HepG2 (cell line): ENCODE results near the gene FMNL2. TPM values are rescaled to one million over a fixed set of nuclear protein-coding genes. Genes with fewer than 3 reads are reported as not detected.

Experiments used
- ATAC-seq: fragments of 200-7000 bp; cut with Tn5 transposase; 3 replicates; pipeline ENCODE4 v1.9.1; 2020; ENCODE audit warnings: mild to moderate bottlenecking, moderate library complexity
- BruUV-seq: library from RNA; stranded (reverse); fragments of 400-500 nt; replicated peaks from 2 replicates; lab custom pipeline; 2021; lab: Mats Ljungman, UMichigan
- CTCF ChIA-PET: fragments of 300-600 bp; formaldehyde crosslinking; extraction: SDS; loops from one replicate; lab custom pipeline; 2021; ENCODE audit warnings: low total read pairs, inconsistent platforms, low intra/inter-chr PET ratio; lab: Yijun Ruan, JAX
- POLR2A ChIA-PET: fragments of 350-600 bp; sonication (Branson Sonifier 250); formaldehyde crosslinking; loops from one replicate; lab custom pipeline; 2020; ENCODE audit warnings: antibody characterized with exemption, inconsistent platforms; lab: Yijun Ruan, JAX
- DNase-seq: peaks from one replicate; pipeline ENCODE4 v3.0.0-alpha.2; 2015; ENCODE audit warnings: low spot score
- FAIRE-seq: peaks from 3 replicates; lab custom pipeline; 2011; peaks lifted over from hg19 to GRCh38; lab: Jason Lieb, UNC
- H2AFZ ChIP-seq: one replicate; pipeline ENCODE4 v1.6.1; 2011; ENCODE audit warnings: low read length, inconsistent platforms
- H3K27ac ChIP-seq: fragments of 300-600 bp; 3 replicates; pipeline ENCODE4 v1.8.0; 2011; ENCODE audit warnings: mixed run types, mild to moderate bottlenecking, mixed read lengths, low read length, inconsistent platforms; ENCODE audit not compliant: insufficient read depth; ENCODE audit errors: extremely low read length
- H3K27me3 ChIP-seq, 2 experiments: fragments of 200-600 bp in 1 of 2; 2 replicates in 1 of 2; 3 replicates in 1 of 2; pipeline versions ENCODE4 v1.6.0 to v1.8.0; 2011; ENCODE audit warnings: low read length in 2 of 2, mild to moderate bottlenecking in 2 of 2, moderate library complexity in 2 of 2, inconsistent platforms in 1 of 2; ENCODE audit not compliant: insufficient read depth in 2 of 2, control insufficient read depth in 1 of 2
- H3K36me3 ChIP-seq, 2 experiments: fragments of 200-600 bp in 1 of 2; replicated peaks in 1 of 2; 2 replicates in 1 of 2; 3 replicates in 1 of 2; pipeline versions ENCODE4 v1.5.1 to v1.8.0; 2011; ENCODE audit warnings: low read length in 2 of 2, inconsistent platforms in 1 of 2; ENCODE audit not compliant: insufficient read depth in 2 of 2, control insufficient read depth in 1 of 2
- H3K4me1 ChIP-seq: 2 replicates; pipeline ENCODE4 v1.5.1; 2012; ENCODE audit warnings: low read length, inconsistent platforms; ENCODE audit not compliant: insufficient read depth
- H3K4me2 ChIP-seq: 2 replicates; pipeline ENCODE4 v1.6.0; 2011; ENCODE audit warnings: low read depth, low read length, inconsistent platforms
- H3K4me3 ChIP-seq, 3 experiments: fragments of 200-600 bp in 1 of 3; sonication (generic), shearing (Covaris generic) in 1 of 3; replicated peaks in 1 of 3; 2 replicates each; pipeline ENCODE4 v1.5.1; 2011 to 2016; ENCODE audit warnings: low read length in 3 of 3, inconsistent platforms in 2 of 3, low read depth in 2 of 3, mild to moderate bottlenecking in 2 of 3, control low read depth in 1 of 3, mixed read lengths in 1 of 3; ENCODE audit not compliant: insufficient read depth in 1 of 3
- H3K79me2 ChIP-seq: one replicate; pipeline ENCODE4 v1.6.1; 2011; ENCODE audit warnings: low read length, inconsistent platforms; ENCODE audit not compliant: insufficient read depth
- H3K9ac ChIP-seq: 2 replicates; pipeline ENCODE4 v1.6.0; 2011; ENCODE audit warnings: mild to moderate bottlenecking, low read depth, low read length, inconsistent platforms; ENCODE audit not compliant: insufficient read depth
- H3K9me3 ChIP-seq: 2 replicates; pipeline ENCODE4 v1.5.1; 2012; ENCODE audit warnings: mild to moderate bottlenecking, low read length
- H4K20me1 ChIP-seq: 2 replicates; pipeline ENCODE4 v1.6.0; 2011; ENCODE audit warnings: inconsistent platforms, mild to moderate bottlenecking, low read length, moderate library complexity; ENCODE audit not compliant: insufficient read depth
- NFYC ChIP-seq: IDR thresholded peaks from 2 replicates; pipeline ENCODE4 v1.6.1; 2016; ENCODE audit warnings: missing genetic modification reagents, missing compliant biosample characterization
- PHF21A ChIP-seq: sonication (generic); formaldehyde crosslinking; IDR thresholded peaks from 2 replicates; pipeline ENCODE4 v1.5.0; 2020; ENCODE audit warnings: mild to moderate bottlenecking, missing genetic modification reagents
- REST ChIP-seq, 2 experiments: IDR thresholded peaks; 2 replicates each; pipeline ENCODE4 v1.6.1; 2011 to 2012; ENCODE audit warnings: low read length in 2 of 2, borderline replicate concordance in 1 of 2, low read depth in 1 of 2, mild to moderate bottlenecking in 1 of 2, moderate library complexity in 1 of 2
- SP2 ChIP-seq: sonication (generic); formaldehyde crosslinking; IDR thresholded peaks from 2 replicates; pipeline ENCODE4 v1.5.1; 2020; ENCODE audit warnings: mild to moderate bottlenecking, missing genetic modification reagents
- SRSF4 ChIP-seq: fragments of 200-400 bp; formaldehyde crosslinking; IDR thresholded peaks from one replicate; pipeline ENCODE4 v1.6.1; 2018; ENCODE audit warnings: mild to moderate bottlenecking, low read depth, low read length, moderate library complexity; ENCODE audit not compliant: poor library complexity, severe bottlenecking
- TBP ChIP-seq: sonication (generic); formaldehyde crosslinking; IDR thresholded peaks from 2 replicates; pipeline ENCODE4 v1.5.0; 2020; ENCODE audit warnings: missing genetic modification reagents
- TEF ChIP-seq: sonication (generic); formaldehyde crosslinking; IDR thresholded peaks from 2 replicates; pipeline ENCODE4 v1.5.0; 2020; ENCODE audit warnings: missing genetic modification reagents
- TOPORS ChIP-seq: sonication (generic); formaldehyde crosslinking; IDR thresholded peaks from 2 replicates; pipeline ENCODE4 v1.8.0; 2023; ENCODE audit warnings: mild to moderate bottlenecking, missing genetic modification reagents
- ZFP82 ChIP-seq: sonication (generic); formaldehyde crosslinking; IDR thresholded peaks from 2 replicates; pipeline ENCODE4 v1.5.1; 2020; ENCODE audit warnings: mild to moderate bottlenecking, missing genetic modification reagents, borderline replicate concordance
- ZFP90 ChIP-seq: sonication (generic); formaldehyde crosslinking; IDR thresholded peaks from 2 replicates; pipeline ENCODE4 v1.8.0; 2022; ENCODE audit warnings: missing genetic modification reagents, mild to moderate bottlenecking, inconsistent platforms, borderline replicate concordance
- ZNF101 ChIP-seq: sonication (generic); formaldehyde crosslinking; IDR thresholded peaks from 2 replicates; pipeline ENCODE4 v1.4.0; 2020; ENCODE audit warnings: mild to moderate bottlenecking, low read depth, missing genetic modification reagents, borderline replicate concordance
- ZNF235 ChIP-seq: sonication (generic); formaldehyde crosslinking; IDR thresholded peaks from 2 replicates; pipeline ENCODE4 v1.8.1; 2023; ENCODE audit warnings: mild to moderate bottlenecking, missing genetic modification reagents, borderline replicate concordance
- ZNF564 ChIP-seq: sonication (generic); formaldehyde crosslinking; IDR thresholded peaks from 2 replicates; pipeline ENCODE4 v1.8.1; 2023; ENCODE audit warnings: mild to moderate bottlenecking, missing genetic modification reagents
- ZNF7 ChIP-seq: IDR thresholded peaks from 2 replicates; pipeline ENCODE4 v1.6.1; 2016; ENCODE audit warnings: missing biosample characterization, missing genetic modification reagents
- WGBS: methylation state at CpG from one replicate; pipeline ENCODE4 v1.1.6; 2017; ENCODE audit warnings: low lambda C conversion rate; 5-methylcytosine and 5-hydroxymethylcytosine counted together
- in situ Hi-C: cut with HindIII; loops from 2 replicates; pipeline ENCODE4 v1.10.0; 2017; ENCODE audit warnings: low pct_unique_long_range_greater_than_20kb; ENCODE audit not compliant: extremely low pct_ligation_motif_present
- intact Hi-C: fragments of 100-400 bp; cut with micrococcal nuclease; formaldehyde crosslinking; loops from one replicate; pipeline ENCODE4 v1.10.0; 2022; ENCODE audit not compliant: unreplicated experiment
- polyA plus RNA-seq, 8 experiments: library from polyadenylated mRNA; depleted of rRNA in 3 of 8; stranded (reverse) in 7 of 8; unstranded in 1 of 8; fragments of >200 nt; fragmentation: Illumina TruSeq in 4 of 8; extraction: Trizol in 4 of 8; gene quantifications; 2 replicates each; pipeline versions ENCODE4 v1.2.1 to v1.2.3, GENCODE V29; 2011 to 2016; ENCODE audit warnings: low read depth in 4 of 8, missing spikeins in 1 of 8, mixed read lengths in 1 of 8; ENCODE audit not compliant: insufficient read depth in 1 of 8
- total RNA-seq, 5 experiments: library from RNA; depleted of rRNA; stranded (reverse); fragments of >200 nt; fragmentation: Illumina TruSeq; extraction: Trizol; gene quantifications; 2 replicates each; pipeline ENCODE4 v1.2.3, GENCODE V29; 2016; ENCODE audit warnings: low read depth in 1 of 5

Gene FMNL2
- total and polyA plus RNA-seq, 2 of the 13 experiments (the other 11 are each of a cell fraction or from before 2014, with no cell fraction given) = 66.5 to 67.7 TPM

- Histone ChIP-seq H3K27me3 (no peaks in the 10 kb centered on the region), H3K9me3 (no peaks in the 10 kb centered on the region), H3K79me2 (peaks cover 98% of the 10 kb centered on the region), H4K20me1 (no peaks in the 10 kb centered on the region; the same call in 1 of the 2 replicates), H3K4me3 (no peak overlapping the region), H3K4me1 (peaks cover 70% of the 10 kb centered on the region), H3K4me2 (no peak overlapping the region), H3K9ac (no peak overlapping the region), H3K27ac (no peak overlapping the region), H3K36me3 (no peaks in the 10 kb centered on the region), H2AFZ (no peak overlapping the region)
- WGBS = 57% methylated on average over 1 of the region's 1 CpG
- no peak for TF ChIP-seq ZNF235 (CRISPR knock-in tag)
- peak; percentile 85 for TF ChIP-seq ZNF7
- TF ChIP-seq TEF = no peak
- 0 out of 2 replicates have a peak, but pooled peaks have one; percentile 4 for TF ChIP-seq PHF21A (CRISPR knock-in tag)
- BruUV-seq = no TSS peak
- intact Hi-C loops (loop anchor here (5.0 kb wide), 1 partner anchor 39 kb away; no protein-coding TSS in a partner anchor), in situ Hi-C loops (no loop called here)
- ATAC-seq (no peak), DNase-seq (no peak), FAIRE-seq (no peak)
- ChIA-PET POLR2A (interaction anchor here (0.9 to 1.6 kb wide), 3 partner anchors 12 to 53 kb away, joined by 3 to 6 read pairs (median 5); no protein-coding TSS in a partner anchor), CTCF (no interaction called here)
These were observed 98.3 kb downstream of the FMNL2 start for GRCh38 chr2:152433289-152433688.

GRCh38 chr2:152433791-152434190 is 98.8 kb downstream of the FMNL2 start:
- POLR2A ChIA-PET = interaction anchor here (1.6 kb wide), 1 partner anchor 52 kb away, joined by 5 read pairs; no protein-coding TSS in a partner anchor
- Histone ChIP-seq H3K36me3 (no peaks in the 10 kb centered on the region), H3K27me3 (no peaks in the 10 kb centered on the region), H3K4me3 (no peak overlapping the region), H3K79me2 (peaks cover 98% of the 10 kb centered on the region), H3K9me3 (no peaks in the 10 kb centered on the region), H4K20me1 (no peaks in the 10 kb centered on the region; the same call in 1 of the 2 replicates), H2AFZ (no peak overlapping the region), H3K4me2 (no peak overlapping the region), H3K4me1 (peaks cover 68% of the 10 kb centered on the region), H3K9ac (no peak overlapping the region), H3K27ac (no peak overlapping the region)
- BruUV-seq = no TSS peak
- CTCF ChIA-PET = no interaction called here
- ATAC-seq = no peak
- DNase-seq = no peak
- in situ Hi-C loops = no loop called here
- intact Hi-C loops = loop anchor here (5.0 kb wide), 1 partner anchor 39 kb away; no protein-coding TSS in a partner anchor
- no peak for FAIRE-seq
- 98% methylated on average over 2 of the region's 2 CpGs for WGBS
- no peak for TF ChIP-seq REST (IDR thresholded peaks at IDR 0.05; ENCODE audit: borderline replicate concordance in 1 of 2, low read depth in 1 of 2, low read length in 2 of 2)
- no peak for TF ChIP-seq ZFP82 (CRISPR knock-in tag)
- no peak for TF ChIP-seq SP2 (CRISPR knock-in tag)
- no peak for TF ChIP-seq ZFP90
- TF ChIP-seq ZNF101 = no peak
- TF ChIP-seq ZNF564 = no peak
- TF ChIP-seq TOPORS = no peak
- no peak for TF ChIP-seq NFYC (CRISPR knock-in tag)
- TF ChIP-seq SRSF4 = no peak
- no peak for TF ChIP-seq TBP (CRISPR knock-in tag)
